ENCODE measurements around the gene HLA-DMB.
A peak's percentile ranks its signal among the peaks of the same experiment; 100 is the strongest.

The HLA-DMB gene

GRCh38 chr6:32940656-32941213, at the start of gene HLA-DMB:
Gene HLA-DMB (minus strand): TSS chr6:32941028. CDS start chr6:32940807, 221 bp downstream.
- no peak for DNase-seq (ENCODE audit: low read depth in 1 of 2, low spot score in 1 of 2)

GRCh38 chr6:32989368-32989767, 48.5 kb upstream of the HLA-DMB start:
- no peak for DNase-seq (ENCODE audit: low read depth in 1 of 2, low spot score in 1 of 2)

DNA sequence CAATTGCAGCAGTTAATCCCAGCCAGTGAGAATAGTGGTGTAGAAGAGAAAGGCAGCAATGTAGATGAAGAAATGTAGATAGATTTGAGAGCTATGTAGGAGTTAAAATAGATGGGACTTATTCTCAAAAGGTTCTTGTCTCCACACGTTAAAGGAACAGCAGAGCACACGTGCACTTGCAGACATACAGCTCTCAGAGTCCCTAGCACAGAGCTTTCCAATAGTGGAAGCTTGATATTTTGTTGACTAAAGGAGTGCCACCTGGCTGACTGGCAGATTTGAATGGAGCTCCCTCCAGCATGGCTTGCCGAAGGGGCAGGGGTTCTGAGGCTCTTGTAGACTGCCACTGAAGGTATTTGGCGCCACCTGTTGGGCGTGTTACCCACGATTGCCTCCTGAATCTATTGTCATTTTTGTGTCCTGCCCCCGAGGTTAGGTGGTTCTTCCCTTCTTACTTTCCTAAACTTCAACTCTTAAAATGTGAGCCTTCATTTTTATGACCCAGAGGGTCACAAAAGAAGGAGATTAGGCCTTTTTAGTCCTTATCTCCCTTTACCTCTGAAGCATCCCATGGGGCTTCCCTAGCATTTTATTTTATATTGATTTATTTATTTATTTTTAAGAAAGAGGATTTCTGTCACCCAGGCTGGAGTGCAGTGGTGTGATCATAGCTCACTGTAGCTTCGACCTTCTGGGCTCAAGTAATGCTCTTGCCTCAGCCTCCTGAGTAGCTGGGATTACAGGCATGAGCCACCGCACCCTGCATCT, 44.0 kb upstream of the HLA-DMB start:
- peak; percentile 76 to 90 for DNase-seq (ENCODE audit: low read depth in 1 of 2, low spot score in 1 of 2)

DNA sequence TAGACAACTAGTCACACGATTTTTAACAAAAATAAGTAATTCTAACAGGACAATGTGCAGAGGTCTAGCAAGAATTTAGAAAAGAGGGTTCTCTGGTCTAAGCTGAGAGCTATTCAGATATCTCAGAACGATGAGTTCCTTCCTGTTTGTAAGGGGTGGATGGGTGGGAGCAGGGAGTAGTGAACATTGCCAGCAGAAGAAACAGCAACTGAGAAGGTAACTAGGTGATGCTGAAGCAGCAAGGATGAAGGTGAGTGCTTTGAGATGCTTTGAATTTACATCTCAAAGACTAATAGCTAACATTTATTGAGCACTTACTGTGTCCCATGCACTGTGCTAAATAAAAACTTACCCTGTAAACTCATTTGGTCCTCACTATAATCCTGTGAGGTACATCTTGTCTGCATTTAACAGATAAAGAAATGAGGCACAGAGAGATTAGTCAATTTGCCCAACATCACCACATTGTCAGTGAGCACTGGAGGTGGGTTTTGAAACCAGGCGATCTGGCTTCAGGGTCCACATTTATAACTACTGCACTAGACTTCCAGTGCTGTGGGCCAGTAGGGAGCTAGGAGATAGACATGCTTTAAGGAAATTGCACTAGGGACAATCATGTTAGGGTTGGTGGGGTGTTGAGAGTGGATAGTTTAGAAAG, 43.3 kb upstream of the HLA-DMB start:
- no peak for DNase-seq (ENCODE audit: low read depth in 1 of 2, low spot score in 1 of 2)

GRCh38 chr6:32983493-32983848, 42.6 kb upstream of the HLA-DMB start:
- no peak for DNase-seq (ENCODE audit: low read depth in 1 of 2, low spot score in 1 of 2)

- DNase-seq (ENCODE audit: low read depth in 1 of 2, low spot score in 1 of 2), result no peak
Measured at GRCh38 chr6:32982702-32983492, 42.1 kb upstream of the HLA-DMB start.

GRCh38 chr6:32982084-32982701, 41.4 kb upstream of the HLA-DMB start:
- no peak for DNase-seq (ENCODE audit: low read depth in 1 of 2, low spot score in 1 of 2)

DNA sequence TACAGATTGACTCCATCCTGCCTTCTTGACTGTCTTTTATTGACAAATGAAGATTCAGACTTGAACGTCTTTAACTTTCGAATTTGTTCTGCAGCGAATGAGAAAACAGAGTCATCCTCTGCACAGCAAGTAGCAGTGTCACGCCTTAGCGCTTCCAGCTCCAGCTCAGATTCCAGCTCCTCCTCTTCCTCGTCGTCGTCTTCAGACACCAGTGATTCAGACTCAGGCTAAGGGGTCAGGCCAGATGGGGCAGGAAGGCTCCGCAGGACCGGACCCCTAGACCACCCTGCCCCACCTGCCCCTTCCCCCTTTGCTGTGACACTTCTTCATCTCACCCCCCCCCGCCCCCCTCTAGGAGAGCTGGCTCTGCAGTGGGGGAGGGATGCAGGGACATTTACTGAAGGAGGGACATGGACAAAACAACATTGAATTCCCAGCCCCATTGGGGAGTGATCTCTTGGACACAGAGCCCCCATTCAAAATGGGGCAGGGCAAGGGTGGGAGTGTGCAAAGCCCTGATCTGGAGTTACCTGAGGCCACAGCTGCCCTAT, 39.7 kb upstream of the HLA-DMB start:
- no peak for DNase-seq (ENCODE audit: low read depth in 1 of 2, low spot score in 1 of 2)

DNA sequence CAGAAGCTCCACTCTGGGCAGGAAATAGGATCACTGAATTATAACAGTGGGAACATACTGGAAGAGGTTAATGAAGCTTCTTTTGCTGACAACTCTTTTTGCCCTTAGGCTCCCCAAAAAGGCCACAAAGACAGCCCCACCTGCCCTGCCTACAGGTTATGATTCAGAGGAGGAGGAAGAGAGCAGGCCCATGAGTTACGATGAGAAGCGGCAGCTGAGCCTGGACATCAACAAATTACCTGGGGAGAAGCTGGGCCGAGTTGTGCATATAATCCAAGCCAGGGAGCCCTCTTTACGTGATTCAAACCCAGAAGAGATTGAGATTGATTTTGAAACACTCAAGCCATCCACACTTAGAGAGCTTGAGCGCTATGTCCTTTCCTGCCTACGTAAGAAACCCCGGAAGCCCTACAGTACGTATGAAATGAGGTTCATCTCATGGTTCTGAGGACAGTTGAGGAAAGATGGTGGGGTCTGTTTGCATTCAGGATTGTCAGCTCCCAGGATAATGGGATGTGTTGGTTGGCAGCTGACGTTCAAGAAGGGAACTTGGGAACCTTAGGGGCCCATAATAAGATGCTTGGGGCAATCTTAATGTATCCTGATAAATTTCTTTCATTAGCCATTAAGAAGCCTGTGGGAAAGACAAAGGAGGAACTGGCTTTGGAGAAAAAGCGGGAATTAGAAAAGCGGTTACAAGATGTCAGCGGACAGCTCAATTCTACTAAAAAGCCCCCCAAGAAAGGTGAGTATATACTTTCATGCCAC, 39.1 kb upstream of the HLA-DMB start:
- no peak for DNase-seq (ENCODE audit: low read depth in 1 of 2, low spot score in 1 of 2)

DNA sequence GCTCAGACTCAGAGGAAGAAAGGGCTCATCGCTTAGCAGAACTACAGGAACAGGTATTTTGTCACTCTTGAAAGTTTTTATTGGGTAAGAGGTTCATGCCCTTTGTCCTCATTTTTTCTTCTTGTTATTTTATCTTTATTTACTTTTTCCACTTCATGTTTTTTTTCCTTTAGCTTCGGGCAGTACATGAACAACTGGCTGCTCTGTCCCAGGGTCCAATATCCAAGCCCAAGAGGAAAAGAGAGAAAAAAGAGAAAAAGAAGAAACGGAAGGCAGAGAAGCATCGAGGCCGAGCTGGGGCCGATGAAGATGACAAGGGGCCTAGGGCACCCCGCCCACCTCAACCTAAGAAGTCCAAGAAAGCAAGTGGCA, 37.1 kb upstream of the HLA-DMB start:
- DNase-seq (ENCODE audit: low read depth in 1 of 2, low spot score in 1 of 2), result no peak

DNA sequence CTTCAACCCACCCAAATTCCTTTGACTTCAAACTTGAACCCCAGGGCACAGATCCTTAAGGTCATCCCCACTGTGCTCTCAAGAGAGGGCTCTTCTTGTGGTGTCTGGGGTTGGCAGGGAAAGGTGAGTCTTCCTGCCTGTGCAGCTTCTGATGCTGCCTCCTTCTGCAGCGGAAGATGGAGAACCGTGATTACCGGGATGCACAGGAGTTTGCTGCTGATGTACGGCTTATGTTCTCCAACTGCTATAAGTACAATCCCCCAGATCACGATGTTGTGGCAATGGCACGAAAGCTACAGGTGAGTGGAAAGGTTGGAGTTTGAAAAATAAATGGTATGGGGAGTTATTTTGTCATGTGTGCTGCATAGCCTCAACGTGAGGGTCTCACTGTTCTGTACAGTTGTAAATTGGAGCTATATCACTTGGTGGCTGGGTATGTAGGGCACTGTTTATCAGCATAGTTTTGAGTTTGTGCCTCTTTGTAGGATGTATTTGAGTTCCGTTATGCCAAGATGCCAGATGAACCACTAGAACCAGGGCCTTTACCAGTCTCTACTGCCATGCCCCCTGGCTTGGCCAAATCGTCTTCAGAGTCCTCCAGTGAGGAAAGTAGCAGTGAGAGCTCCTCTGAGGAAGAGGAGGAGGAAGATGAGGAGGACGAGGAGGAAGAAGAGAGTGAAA, 36.6 kb upstream of the HLA-DMB start:
- no peak for DNase-seq (ENCODE audit: low read depth in 1 of 2, low spot score in 1 of 2)

DNA sequence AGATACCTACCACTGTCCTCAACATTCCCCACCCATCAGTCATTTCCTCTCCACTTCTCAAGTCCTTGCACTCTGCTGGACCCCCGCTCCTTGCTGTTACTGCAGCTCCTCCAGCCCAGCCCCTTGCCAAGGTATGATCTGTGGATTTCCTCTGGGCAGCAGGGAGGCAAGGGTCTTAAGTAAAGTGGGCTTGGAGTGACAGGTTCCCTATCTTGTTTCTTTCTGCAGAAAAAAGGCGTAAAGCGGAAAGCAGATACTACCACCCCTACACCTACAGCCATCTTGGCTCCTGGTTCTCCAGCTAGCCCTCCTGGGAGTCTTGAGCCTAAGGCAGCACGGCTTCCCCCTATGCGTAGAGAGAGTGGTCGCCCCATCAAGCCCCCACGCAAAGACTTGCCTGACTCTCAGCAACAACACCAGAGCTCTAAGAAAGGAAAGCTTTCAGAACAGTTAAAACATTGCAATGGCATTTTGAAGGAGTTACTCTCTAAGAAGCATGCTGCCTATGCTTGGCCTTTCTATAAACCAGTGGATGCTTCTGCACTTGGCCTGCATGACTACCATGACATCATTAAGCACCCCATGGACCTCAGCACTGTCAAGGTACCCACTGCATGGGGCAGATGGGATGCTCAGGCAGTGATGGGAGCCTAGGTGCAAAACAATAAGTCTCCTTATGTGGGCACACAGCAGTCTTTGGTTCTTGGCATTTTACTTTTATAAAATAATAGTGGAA, 35.7 kb upstream of the HLA-DMB start:
- no peak for DNase-seq (ENCODE audit: low read depth in 1 of 2, low spot score in 1 of 2)

- DNase-seq (ENCODE audit: low read depth in 1 of 2, low spot score in 1 of 2), result no peak
Measured at GRCh38 chr6:32975886-32976285, 35.1 kb upstream of the HLA-DMB start.

- DNase-seq (ENCODE audit: low read depth in 1 of 2, low spot score in 1 of 2), result no peak
Measured at GRCh38 chr6:32974541-32975308, 33.9 kb upstream of the HLA-DMB start.

DNA sequence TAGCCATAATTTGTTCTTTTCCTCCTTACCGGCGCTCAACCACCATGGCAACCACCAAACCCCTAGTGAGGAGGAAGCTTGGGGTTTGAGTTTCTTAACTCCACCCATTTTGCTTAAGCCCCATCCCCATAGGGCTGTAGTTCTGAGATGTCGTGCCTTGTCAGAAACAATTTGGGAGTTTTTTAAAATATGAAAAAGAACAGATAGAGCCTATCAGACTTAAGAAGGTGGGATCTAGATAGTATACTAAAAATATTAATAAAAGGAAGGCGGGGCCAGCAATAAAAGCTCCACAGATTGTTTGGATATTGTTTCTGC, 33.1 kb upstream of the HLA-DMB start:
- no peak for DNase-seq (ENCODE audit: low read depth in 1 of 2, low spot score in 1 of 2)

DNA sequence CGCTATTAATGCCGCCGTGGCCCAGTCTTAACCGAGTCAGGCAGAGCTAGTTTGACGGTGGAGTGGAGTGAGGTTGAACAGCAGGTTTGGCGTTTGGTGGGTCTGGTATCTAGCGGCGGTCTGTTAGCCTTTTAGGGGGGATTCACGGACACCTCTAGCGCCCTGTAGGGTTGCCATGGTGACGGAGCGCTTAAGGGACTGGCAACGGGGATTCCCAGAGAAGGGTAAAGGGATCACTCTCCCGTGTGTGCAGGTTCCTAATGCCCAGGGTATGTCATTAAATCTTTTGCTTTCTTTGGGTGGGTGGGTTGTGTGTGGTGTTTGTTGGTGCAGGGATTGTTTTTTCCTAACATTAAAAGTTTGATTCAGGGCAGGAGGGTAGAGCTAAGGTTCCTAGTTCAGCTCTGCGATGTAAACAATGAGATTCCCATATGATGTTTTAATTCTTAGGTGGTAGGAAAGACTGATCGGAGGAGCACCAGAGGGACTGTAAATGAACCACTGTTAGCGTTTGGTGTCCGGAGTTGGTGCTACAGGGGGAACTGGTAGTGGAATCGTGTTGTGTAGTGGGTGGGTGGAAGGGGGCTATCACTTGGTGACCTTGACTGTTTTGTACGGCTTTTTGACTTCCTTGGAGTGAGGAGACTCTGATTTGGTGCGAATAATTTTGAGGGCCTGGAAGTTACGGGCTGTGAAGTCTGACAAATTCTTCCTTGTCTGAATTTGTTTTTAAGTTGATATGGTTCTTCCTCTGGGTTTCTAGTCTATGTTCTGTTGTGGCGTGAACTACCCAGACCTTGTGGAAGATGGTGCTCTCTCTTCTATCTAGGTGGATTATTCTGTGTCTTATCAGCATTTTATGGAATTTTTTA, 32.6 kb upstream of the HLA-DMB start:
- peak in 1 of 2 donors; percentile 43 for DNase-seq (ENCODE audit: low read depth in 1 of 2, low spot score in 1 of 2)

- peak; percentile 26 to 42 for DNase-seq (ENCODE audit: low read depth in 1 of 2, low spot score in 1 of 2)
Measured at GRCh38 chr6:32972353-32973143, 31.7 kb upstream of the HLA-DMB start.

All from activated T-helper 1 cell treated with anti-CD3 and anti-CD28 coated beads, Interleukin-2, amount 50 U/mL, for 16 hours (primary cell).